RKO (cell line): ENCODE data around the gene ADORA1.

Source experiments
- DNase-seq: peaks from one replicate; pipeline ENCODE4 v3.0.0-alpha.2; 2016; ENCODE audit warnings: low spot score

ADORA1 gene

DNA sequence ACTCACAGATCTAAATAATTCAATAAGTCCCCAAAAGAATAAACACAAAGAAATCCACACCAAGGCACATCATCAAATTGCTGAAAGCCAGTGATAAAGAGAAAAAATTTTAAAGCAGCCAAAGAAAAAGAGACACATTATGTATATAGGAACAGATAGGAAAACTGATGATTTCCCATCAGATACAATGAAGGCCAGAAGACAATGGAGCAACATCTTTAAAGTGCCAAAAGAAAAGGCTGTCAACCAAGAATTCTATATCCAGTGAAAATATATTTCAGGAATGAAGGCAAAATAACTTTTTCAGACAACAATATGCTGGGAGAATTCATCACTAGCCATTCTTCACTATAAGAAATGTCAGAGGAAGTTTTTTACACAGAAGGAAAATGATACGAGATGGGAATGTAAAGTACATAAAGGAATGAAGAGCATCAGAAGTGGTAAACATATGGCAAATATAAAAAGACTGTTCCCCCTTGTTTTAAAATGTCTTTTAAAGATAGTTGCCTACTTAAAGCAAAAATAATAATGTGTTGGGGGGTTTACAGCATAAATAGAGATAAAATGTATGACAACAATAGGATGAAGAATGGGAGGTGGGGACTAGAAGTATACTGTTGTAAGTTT, 32.4 kb upstream of the ADORA1 start:
- no peak for DNase-seq

- no peak for DNase-seq
Measured at GRCh38 chr1:203096566-203096965, 31.0 kb upstream of the ADORA1 start.

GRCh38 chr1:203097001-203097400, 30.5 kb upstream of the ADORA1 start:
- DNase-seq, result no peak

GRCh38 chr1:203098445-203098844, 29.1 kb upstream of the ADORA1 start:
- DNase-seq, result no peak

- no peak for DNase-seq
Measured at GRCh38 chr1:203098914-203099520, 28.5 kb upstream of the ADORA1 start.

- DNase-seq, result no peak
Measured at GRCh38 chr1:203099805-203100515, 27.6 kb upstream of the ADORA1 start.

DNA sequence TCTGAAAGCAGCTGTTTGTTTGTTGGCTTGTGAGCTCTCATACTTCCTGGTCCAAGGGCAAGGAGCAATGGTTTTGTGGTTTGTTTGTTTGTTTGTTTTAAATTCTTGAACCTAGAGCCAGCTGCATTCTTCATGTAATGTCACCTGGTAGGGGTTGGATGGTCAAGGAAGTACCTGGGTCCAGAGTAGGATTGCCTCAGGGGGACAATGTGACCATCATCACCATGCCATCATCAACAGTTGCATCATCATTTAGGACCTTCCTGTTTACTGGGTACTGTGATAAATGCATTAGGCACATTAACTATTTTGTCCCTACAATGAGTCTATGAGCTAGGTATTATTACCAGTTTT, 27.0 kb upstream of the ADORA1 start:
- no peak for DNase-seq

DNA sequence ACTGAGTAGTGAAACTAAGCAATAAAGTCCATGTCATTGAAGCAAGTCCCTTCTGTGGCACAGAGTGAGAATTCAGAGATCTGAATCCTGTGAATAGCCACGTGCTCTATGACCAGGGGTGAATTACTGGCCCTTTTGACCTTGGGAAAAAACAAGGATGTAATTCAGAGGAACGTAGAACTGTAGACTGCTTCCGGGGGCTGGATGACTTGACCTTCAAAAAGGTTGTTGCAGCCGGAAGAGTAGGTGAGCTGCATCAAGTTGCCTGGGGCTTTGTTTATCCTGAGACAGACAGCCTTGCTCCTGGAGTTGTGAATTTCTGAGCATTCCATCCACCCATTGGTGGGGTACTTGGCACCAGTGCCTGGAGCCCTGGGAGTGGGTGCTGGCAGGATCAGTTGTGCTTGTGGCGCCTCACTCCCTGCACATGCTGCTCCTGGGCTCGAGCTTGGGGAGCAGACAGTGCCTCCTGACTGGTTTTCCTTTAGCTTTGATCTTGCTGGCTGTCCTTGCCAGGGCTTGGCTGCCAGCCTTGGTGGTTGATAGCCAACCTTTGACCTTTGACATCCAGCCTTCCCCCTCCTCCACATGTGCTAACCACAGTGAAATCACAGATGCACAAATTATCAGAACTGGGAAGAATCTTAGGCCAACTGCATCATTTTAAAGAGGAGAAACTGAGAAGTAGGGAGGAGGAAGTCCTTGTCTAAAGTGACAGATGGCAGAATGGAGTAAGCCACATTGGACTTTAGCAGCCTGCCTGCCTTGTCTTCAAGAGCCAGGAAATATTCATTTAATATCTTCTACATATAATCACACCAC, 25.5 kb upstream of the ADORA1 start:
- no peak for DNase-seq

DNA sequence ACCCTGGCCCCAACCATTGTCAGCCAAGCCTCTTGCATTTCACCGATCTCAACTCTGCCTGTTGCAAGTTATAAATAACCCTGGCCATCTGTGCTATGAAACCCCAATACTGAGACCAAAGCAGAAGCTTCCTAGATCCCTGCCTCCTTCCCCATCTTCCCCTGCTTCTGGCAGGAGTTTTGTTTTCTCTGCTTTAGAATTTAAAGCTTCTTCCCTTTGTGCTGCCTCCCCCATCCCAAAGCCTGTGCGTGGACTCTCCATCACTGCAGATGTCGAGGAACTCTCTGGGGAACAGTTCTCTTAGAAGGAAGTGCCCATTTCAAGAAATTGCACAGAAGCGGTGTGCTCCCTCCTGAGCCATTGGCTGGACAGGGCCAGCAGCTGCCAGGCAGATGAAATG, 24.3 kb upstream of the ADORA1 start:
- no peak for DNase-seq

- no peak for DNase-seq
Measured at GRCh38 chr1:203103829-203104495, 23.6 kb upstream of the ADORA1 start.

DNA sequence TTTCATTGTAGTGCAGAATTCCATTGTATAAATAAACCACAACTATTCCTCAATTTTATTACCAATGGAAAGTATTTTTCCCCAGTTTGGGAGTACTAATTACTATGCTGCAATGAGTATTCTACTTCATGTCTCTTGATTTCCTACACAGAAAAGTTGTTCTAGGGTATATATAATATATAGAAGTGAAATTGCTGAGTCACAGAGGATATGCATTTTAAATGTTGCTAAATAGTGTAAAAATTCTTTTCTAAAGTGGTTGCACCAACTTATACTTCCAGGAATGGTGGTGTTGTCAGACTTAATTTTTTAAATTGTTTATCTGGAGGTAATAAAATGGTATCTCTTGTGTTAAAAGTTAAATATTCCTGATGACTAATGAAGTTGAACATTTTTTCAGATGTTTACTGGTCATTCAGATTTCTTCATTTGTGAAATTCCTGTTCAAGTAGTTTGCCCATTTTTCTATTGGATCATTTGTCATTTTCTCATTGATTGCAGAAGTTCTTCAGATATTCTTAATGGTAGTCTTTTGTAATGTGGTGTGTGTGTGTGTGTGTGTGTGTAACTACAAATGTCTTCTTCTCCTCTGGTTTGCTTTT, 22.6 kb upstream of the ADORA1 start:
- DNase-seq, result no peak

DNA sequence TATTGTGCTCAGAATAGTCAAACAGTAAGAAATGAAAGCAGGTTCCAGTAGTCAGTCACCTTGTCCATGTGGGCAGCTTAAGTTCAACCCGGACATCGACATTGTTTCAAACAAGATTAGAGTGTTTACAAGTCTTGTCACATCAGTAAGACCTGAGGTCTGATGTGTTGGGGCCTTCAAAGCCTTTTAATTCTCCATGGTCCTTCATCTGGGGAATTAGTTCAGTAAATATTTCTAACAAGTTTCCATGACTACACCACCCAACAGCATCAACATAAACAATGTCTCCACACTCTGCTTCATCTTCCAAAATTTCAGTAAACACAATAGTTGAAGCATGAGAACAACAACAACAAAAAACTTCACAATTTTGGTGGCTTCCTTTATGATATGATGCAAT, 15.1 kb upstream of the ADORA1 start:
- DNase-seq, result no peak

DNA sequence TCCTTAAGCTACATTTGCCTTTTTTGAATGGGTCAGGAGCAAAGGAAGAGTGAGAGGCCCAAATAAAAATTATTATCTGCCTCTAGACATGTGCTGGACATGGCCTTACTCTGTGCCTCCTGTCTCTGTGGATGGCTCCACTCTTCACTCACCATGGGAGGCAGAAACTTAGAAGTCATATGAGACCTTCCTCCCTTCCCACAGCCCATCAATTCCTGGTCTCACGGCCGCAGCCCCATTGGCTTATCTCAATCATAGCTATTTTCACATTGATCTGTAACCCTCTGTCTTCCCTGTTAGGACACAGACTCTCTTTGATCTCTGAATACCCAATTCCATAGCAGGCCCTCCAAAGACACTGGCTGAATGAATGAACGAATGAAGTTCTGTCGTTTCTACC, 14.2 kb upstream of the ADORA1 start:
- no peak for DNase-seq

DNA sequence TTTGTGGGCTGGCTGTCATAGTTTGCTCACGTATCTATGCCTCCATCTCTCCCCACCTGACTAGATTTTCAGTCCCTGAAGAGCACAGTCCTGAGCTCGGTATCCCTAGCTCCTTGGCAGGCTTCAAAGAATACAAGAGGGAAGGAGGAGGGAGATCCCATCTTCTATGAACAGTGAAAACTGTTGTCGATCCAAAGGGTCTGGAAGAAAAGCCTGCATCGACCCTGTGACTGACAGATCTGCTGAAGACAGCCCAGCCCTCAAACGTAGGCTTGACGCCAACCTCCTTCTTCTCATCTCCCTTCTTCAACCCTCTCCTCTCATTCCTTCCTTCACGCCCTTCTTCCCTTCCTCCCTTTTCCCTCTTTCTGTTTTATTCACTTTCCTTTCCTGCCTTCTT, 13.3 kb upstream of the ADORA1 start:
- no peak for DNase-seq

GRCh38 chr1:203116091-203116820, 11.3 kb upstream of the ADORA1 start:
- DNase-seq, result no peak

- DNase-seq, result peak; percentile 56
Measured at GRCh38 chr1:203117611-203118575, 9.6 kb upstream of the ADORA1 start.

DNA sequence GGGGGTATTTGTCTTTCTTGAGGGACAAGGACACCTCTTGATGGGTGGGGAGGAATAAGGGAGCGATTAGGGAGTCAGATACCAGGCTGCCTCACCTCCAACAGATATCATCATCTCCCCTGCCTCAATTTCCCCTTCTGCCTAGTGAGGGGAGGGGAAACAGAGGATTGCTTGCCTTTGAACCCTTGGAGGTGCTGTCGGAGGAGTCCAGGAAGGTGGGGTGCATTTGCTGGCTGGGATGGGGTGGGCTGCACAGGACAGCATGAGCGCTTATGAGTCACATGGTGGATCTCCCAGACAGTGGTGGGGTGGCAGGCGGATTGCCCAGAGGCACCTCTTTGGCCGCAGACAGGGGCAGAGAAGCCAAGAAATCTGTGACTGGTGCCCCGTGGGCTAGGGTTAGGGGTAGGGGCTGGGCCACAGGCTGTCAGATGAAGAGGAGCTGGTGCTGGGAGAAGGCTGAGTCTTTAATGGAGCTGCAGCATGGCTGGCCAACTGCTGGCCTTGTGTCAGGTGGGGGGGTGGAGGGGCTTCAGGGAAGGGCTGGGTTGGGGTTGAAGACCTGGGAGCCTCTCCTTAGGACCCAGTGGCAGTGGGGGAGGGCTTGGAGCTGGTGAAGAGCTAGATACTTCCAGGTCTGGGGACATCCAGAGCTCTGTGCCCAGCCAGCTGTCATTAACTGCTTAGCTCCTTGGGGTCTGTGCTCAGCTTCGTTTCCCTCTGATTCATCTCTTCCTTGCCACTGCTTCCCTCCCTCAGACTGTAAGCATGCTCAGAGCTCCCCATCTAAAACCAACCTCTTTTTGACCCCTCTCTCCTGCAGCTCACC, 7.0 kb upstream of the ADORA1 start:
- DNase-seq, result no peak

- no peak for DNase-seq
Measured at GRCh38 chr1:203121186-203122015, 6.1 kb upstream of the ADORA1 start.
